ENCODE measurements around the gene UBQLN4. TPM values are rescaled to one million over a fixed set of nuclear protein-coding genes. Genes with fewer than 3 reads are reported as not detected.

Gene UBQLN4
- total and polyA plus RNA-seq, 9 of the 15 experiments (the other 6 are each of a cell fraction or from before 2014, with no cell fraction given), result 13.5 to 65.5 (median 37.0) TPM

- peak; percentile 84 for TF ChIP-seq TOE1 (IDR thresholded peaks at IDR 0.05; ENCODE audit: borderline replicate concordance)
- peak; percentile 54; the same call in 1 of the 2 replicates for TF ChIP-seq TOE1 (CRISPR knock-in tag; IDR thresholded peaks at IDR 0.05; ENCODE audit: borderline replicate concordance, low read depth)
- 0 out of 2 replicates have a peak, but pooled peaks have one; percentile 65 for TF ChIP-seq ZNF589 (CRISPR knock-in tag; IDR thresholded peaks at IDR 0.05; ENCODE audit: low read depth)
- TF ChIP-seq ETS2 (tag; IDR thresholded peaks at IDR 0.05; ENCODE audit: borderline replicate concordance, poor library complexity, severe bottlenecking), result no peak
- no peak for TF ChIP-seq REST (IDR thresholded peaks at IDR 0.05; ENCODE audit: borderline replicate concordance)
- TF ChIP-seq REST (CRISPR knock-in tag; IDR thresholded peaks at IDR 0.05; ENCODE audit: low read depth), result no peak
- TF ChIP-seq U2AF1 (optimal IDR thresholded peaks at IDR 0.05; ENCODE audit: low read depth, low read length), result no peak
- TF ChIP-seq TCF3 (CRISPR knock-in tag; IDR thresholded peaks at IDR 0.05), result 0 out of 2 replicates have a peak, but pooled peaks have one; percentile 17
- TF ChIP-seq HMGXB4 (CRISPR knock-in tag; IDR thresholded peaks at IDR 0.05), result no peak
- no peak for TF ChIP-seq RBM25 (IDR thresholded peaks at IDR 0.05; ENCODE audit: low read depth, low read length, severe bottlenecking)
- no peak for TF ChIP-seq ZBTB34 (CRISPR knock-in tag; IDR thresholded peaks at IDR 0.05)
- peak; percentile 69 to 75 for TF ChIP-seq FOXK2 (conservative IDR thresholded peaks at IDR 0.05 in 1 of 2, IDR thresholded peaks at IDR 0.05 in 1 of 2; ENCODE audit: low read depth in 2 of 2)
- peak; percentile 38; the same call in 1 of the 2 replicates for TF ChIP-seq NBN (IDR thresholded peaks at IDR 0.05; ENCODE audit: low read depth)
- peak; percentile 92 for TF ChIP-seq ZFX (CRISPR knock-in tag; IDR thresholded peaks at IDR 0.05)
- TF ChIP-seq SMAD1 (IDR thresholded peaks at IDR 0.05; ENCODE audit: low read depth, low read length, partially characterized antibody), result peak; percentile 20
- TF ChIP-seq HNRNPUL1 (IDR thresholded peaks at IDR 0.05; ENCODE audit: low read length), result no peak
Measured at GRCh38 chr1:156054500-156055280, 1.1 kb upstream of the UBQLN4 start, which contains the start of gene LAMTOR2 (continued).
